ENCODE data around the gene PRDM16. TPM values are rescaled to one million over a fixed set of nuclear protein-coding genes. Genes with fewer than 3 reads are reported as not detected.

The PRDM16 gene
- polyA plus RNA-seq, 2 of the 4 experiments (the other 2 are of a cell fraction), result 0.03 to 0.35 TPM

- Histone ChIP-seq H3K27ac (no peak overlapping the region), H3K9me3 (no peaks in the 10 kb centered on the region), H3K4me1 (no peaks in the 10 kb centered on the region), H3K4me3 (no peak overlapping the region), H3K4me2 (no peak overlapping the region)
- FAIRE-seq (no peak), DNase-seq (ENCODE audit: low read depth in 1 of 2, low spot score in 1 of 2) (no peak), ATAC-seq (no peak)
- WGBS (ENCODE audit: missing lambda C conversion rate), result 0% methylated on average over 1 of the region's 8 CpGs
- no peak for TF ChIP-seq TP53 (CRISPR knock-in tag; IDR thresholded peaks at IDR 0.05)
- TF ChIP-seq MAFK (IDR thresholded peaks at IDR 0.05; ENCODE audit: partially characterized antibody), result no peak
- TF ChIP-seq NFE2L2 (conservative IDR thresholded peaks at IDR 0.05; ENCODE audit: low read length), result no peak
- no peak for TF ChIP-seq HOXA7 (CRISPR knock-in tag; IDR thresholded peaks at IDR 0.05)
- TF ChIP-seq KDM5A (IDR thresholded peaks at IDR 0.05), result no peak
- TF ChIP-seq RARB (CRISPR knock-in tag; IDR thresholded peaks at IDR 0.05), result no peak
- TF ChIP-seq ATOH8 (CRISPR knock-in tag; IDR thresholded peaks at IDR 0.05; ENCODE audit: low read depth), result no peak
- TF ChIP-seq TFCP2L1 (CRISPR knock-in tag; IDR thresholded peaks at IDR 0.05), result no peak
- no peak for TF ChIP-seq HOXB13 (CRISPR knock-in tag; IDR thresholded peaks at IDR 0.05; ENCODE audit: low read depth)
- no peak for TF ChIP-seq REST (IDR thresholded peaks at IDR 0.05)
- no peak for TF ChIP-seq JUN (IDR thresholded peaks at IDR 0.05)
- no peak for TF ChIP-seq KDM1A (IDR thresholded peaks at IDR 0.05; ENCODE audit: low read depth)
- TF ChIP-seq FOSB (CRISPR knock-in tag; IDR thresholded peaks at IDR 0.05), result no peak
- no peak for TF ChIP-seq ZSCAN20 (CRISPR knock-in tag; IDR thresholded peaks at IDR 0.05)
- TF ChIP-seq POLR2A (IDR thresholded peaks at IDR 0.05; ENCODE audit: low read length), result no peak
- TF ChIP-seq GATA3 (IDR thresholded peaks at IDR 0.05; ENCODE audit: borderline replicate concordance), result no peak
- no peak for TF ChIP-seq ELK1 (IDR thresholded peaks at IDR 0.05; ENCODE audit: low read depth, low read length)
- TF ChIP-seq HEYL (CRISPR knock-in tag; IDR thresholded peaks at IDR 0.05), result no peak
- TF ChIP-seq HES2 (IDR thresholded peaks at IDR 0.05), result no peak
- no peak for TF ChIP-seq POLR2AphosphoS2 (conservative IDR thresholded peaks at IDR 0.05; ENCODE audit: low read length)
- ChIA-PET POLR2A (no interaction called here), CTCF (no interaction called here)
Measured at GRCh38 chr1:3085721-3086120, 16.7 kb downstream of the PRDM16 start.

GRCh38 chr1:3086272-3086974, 17.4 kb downstream of the PRDM16 start:
- H3K27ac ChIP-seq, result no peak overlapping the region
- no peak for TF ChIP-seq MAFK (IDR thresholded peaks at IDR 0.05; ENCODE audit: partially characterized antibody)
- TF ChIP-seq FOXS1 (CRISPR knock-in tag; IDR thresholded peaks at IDR 0.05), result no peak
- TF ChIP-seq POLR2AphosphoS2 (conservative IDR thresholded peaks at IDR 0.05; ENCODE audit: low read length), result no peak
- TF ChIP-seq CEBPB (IDR thresholded peaks at IDR 0.05), result no peak
- TF ChIP-seq CHD2 (IDR thresholded peaks at IDR 0.05; ENCODE audit: low read length, partially characterized antibody), result no peak
- no peak for TF ChIP-seq HMGXB4 (CRISPR knock-in tag; IDR thresholded peaks at IDR 0.05; ENCODE audit: borderline replicate concordance)
- no peak for TF ChIP-seq HEYL (CRISPR knock-in tag; IDR thresholded peaks at IDR 0.05)
- H3K4me2 ChIP-seq, result no peak overlapping the region
- H3K4me1 ChIP-seq, result no peaks in the 10 kb centered on the region
- ATAC-seq (no peak), FAIRE-seq (no peak), DNase-seq (ENCODE audit: low read depth in 1 of 2, low spot score in 1 of 2) (no peak)
- no peak overlapping the region for H3K4me3 ChIP-seq
- no peaks in the 10 kb centered on the region for H3K9me3 ChIP-seq
- 72% methylated on average over 25 of the region's 26 CpGs for WGBS (ENCODE audit: missing lambda C conversion rate)
- POLR2A ChIA-PET, result no interaction called here
- CTCF ChIA-PET, result no interaction called here

Measured in A549 (cell line).